ENCODE results near the gene BACH2.

Gene BACH2

GRCh38 chr6:90149280-90149679, 147.4 kb downstream of the BACH2 start:
- TF ChIP-seq CTCF (IDR thresholded peaks at IDR 0.05; ENCODE audit: low read depth, low read length), result no peak
- no peak for DNase-seq (ENCODE audit: extremely low read depth, low read depth)

GRCh38 chr6:90148867-90149266, 147.8 kb downstream of the BACH2 start:
- no peak for TF ChIP-seq CTCF (IDR thresholded peaks at IDR 0.05; ENCODE audit: low read depth, low read length)

GRCh38 chr6:90146921-90147649, 149.6 kb downstream of the BACH2 start:
- no peak for TF ChIP-seq CTCF (IDR thresholded peaks at IDR 0.05; ENCODE audit: low read depth, low read length)
- no peak for DNase-seq (ENCODE audit: extremely low read depth, low read depth)

More at GRCh38 chr6:90148867-90149266, 147.8 kb downstream of the BACH2 start:
- DNase-seq (ENCODE audit: extremely low read depth, low read depth), result no peak

- no peak for DNase-seq (ENCODE audit: extremely low read depth, low read depth)
- no peak for TF ChIP-seq CTCF (IDR thresholded peaks at IDR 0.05; ENCODE audit: low read depth, low read length)
Measured at GRCh38 chr6:90146024-90146423, 150.6 kb downstream of the BACH2 start.

GRCh38 chr6:90144928-90145555, 151.6 kb downstream of the BACH2 start:
- TF ChIP-seq CTCF (IDR thresholded peaks at IDR 0.05; ENCODE audit: low read depth, low read length), result no peak
- no peak for DNase-seq (ENCODE audit: extremely low read depth, low read depth)

GRCh38 chr6:90144396-90144795, 152.2 kb downstream of the BACH2 start:
- DNase-seq (ENCODE audit: extremely low read depth, low read depth), result no peak
- no peak for TF ChIP-seq CTCF (IDR thresholded peaks at IDR 0.05; ENCODE audit: low read depth, low read length)

GRCh38 chr6:90140683-90141082, 156.0 kb downstream of the BACH2 start:
- TF ChIP-seq CTCF (IDR thresholded peaks at IDR 0.05; ENCODE audit: low read depth, low read length), result no peak
- DNase-seq (ENCODE audit: extremely low read depth, low read depth), result no peak
